Measurements from ENCODE around the gene BFSP1.

Gene BFSP1

DNA sequence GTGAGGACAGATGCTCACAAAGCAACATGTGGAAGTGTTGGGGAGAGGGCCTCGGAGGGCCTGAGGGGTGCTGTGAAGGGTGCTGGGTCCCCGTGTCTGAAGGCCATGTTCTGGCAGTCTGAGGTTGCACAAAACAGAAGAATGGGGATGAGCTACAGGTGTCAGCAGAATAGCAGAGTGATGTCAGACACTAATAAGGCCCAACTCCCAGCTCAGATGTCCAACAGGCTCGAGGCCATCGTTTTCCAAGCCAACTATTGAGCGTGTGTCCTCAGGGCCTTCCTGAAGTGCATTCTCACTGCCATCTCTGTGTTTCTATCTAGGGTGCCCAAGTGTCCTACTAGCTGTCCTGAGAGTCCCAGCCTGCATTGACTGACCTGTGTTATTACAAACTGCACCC, 7.9 kb downstream of the BFSP1 start:
- H3K4me3 ChIP-seq (ENCODE audit: low read depth, low read length) = no peak overlapping the region
- TF ChIP-seq, protein P1, sequence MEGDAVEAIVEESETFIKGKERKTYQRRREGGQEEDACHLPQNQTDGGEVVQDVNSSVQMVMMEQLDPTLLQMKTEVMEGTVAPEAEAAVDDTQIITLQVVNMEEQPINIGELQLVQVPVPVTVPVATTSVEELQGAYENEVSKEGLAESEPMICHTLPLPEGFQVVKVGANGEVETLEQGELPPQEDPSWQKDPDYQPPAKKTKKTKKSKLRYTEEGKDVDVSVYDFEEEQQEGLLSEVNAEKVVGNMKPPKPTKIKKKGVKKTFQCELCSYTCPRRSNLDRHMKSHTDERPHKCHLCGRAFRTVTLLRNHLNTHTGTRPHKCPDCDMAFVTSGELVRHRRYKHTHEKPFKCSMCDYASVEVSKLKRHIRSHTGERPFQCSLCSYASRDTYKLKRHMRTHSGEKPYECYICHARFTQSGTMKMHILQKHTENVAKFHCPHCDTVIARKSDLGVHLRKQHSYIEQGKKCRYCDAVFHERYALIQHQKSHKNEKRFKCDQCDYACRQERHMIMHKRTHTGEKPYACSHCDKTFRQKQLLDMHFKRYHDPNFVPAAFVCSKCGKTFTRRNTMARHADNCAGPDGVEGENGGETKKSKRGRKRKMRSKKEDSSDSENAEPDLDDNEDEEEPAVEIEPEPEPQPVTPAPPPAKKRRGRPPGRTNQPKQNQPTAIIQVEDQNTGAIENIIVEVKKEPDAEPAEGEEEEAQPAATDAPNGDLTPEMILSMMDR (IDR thresholded peaks at IDR 0.05; ENCODE audit: low read depth, low read length) = no peak

DNA sequence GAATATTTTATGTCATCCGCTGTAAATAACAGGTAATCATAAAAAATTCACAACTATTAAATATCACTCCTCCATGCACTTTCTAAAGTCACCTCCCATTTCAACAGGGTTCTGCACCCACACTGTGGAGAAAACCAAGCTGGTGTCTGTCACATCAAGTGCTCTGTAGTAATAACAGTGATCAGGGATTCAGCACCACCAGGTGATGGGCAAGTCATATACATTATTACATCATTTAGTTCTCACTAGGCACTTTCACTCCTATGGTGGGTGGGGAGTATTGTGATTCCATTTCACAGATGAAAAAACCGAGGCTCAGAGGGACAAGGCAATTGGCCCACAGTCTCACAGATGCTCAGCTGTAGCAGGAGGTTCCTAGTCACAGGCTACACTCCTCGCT, 8.7 kb downstream of the BFSP1 start:
- no peak overlapping the region for H3K4me3 ChIP-seq (ENCODE audit: low read depth, low read length)
- TF ChIP-seq, protein P1 (IDR thresholded peaks at IDR 0.05; ENCODE audit: low read depth, low read length) = no peak

DNA sequence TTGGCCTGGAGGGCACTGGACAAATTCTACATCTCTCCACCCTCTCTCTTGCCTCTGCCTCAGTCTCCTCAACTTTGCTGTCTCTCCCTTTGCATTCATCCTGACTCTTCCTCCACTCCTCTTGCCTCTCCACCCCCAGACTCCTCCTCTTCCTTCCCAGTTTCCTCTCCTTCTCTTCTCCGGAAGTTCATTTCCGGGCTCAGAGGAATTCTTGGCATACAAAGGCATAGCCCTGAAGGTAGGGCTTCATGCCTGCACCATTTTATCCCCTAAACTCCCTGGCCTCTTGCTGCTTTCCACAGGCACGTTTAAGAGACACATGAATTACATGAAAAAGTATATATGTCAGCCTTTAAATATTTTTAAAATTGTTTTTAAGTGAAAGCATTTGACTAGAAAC, 10.6 kb downstream of the BFSP1 start:
- no peak overlapping the region for H3K4me3 ChIP-seq (ENCODE audit: low read depth, low read length)

DNA sequence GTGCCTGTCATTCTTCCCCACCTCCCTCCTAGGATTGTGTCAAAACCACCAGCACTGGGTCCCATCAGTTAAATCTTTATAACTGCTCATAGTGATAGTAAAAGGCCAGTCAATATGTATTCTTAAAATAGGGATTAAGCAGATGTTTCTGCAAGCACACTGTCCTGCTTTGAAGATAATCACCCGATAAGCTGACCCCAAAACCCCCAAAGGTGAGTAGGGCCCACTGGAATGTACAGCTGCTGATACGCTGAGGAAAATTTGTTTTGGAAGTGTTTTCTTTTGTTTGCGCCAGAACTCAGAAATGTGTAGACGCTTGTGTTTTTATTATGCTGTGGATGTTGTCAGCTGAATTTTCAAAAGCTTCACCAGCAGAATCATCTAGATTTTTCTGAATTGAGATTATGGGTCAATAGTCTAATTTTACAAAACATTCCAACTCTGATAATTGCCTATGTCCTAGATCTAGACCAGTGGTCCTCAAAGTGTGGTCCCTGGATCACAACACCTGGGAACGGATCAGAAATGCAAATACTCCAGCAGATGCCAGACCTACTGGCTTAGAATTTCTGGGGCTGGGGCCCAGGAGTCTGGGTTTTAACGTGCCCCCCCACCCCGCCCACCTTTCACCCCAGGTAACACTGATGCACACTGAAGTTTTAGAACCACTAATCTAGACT, 11.4 kb downstream of the BFSP1 start:
- no peak overlapping the region for H3K4me3 ChIP-seq (ENCODE audit: low read depth, low read length)
- TF ChIP-seq, protein P1 (IDR thresholded peaks at IDR 0.05; ENCODE audit: low read depth, low read length) = no peak

More for the DNA sequence above, 10.6 kb downstream of the BFSP1 start:
- TF ChIP-seq, protein P1 (IDR thresholded peaks at IDR 0.05; ENCODE audit: low read depth, low read length) = no peak

DNA sequence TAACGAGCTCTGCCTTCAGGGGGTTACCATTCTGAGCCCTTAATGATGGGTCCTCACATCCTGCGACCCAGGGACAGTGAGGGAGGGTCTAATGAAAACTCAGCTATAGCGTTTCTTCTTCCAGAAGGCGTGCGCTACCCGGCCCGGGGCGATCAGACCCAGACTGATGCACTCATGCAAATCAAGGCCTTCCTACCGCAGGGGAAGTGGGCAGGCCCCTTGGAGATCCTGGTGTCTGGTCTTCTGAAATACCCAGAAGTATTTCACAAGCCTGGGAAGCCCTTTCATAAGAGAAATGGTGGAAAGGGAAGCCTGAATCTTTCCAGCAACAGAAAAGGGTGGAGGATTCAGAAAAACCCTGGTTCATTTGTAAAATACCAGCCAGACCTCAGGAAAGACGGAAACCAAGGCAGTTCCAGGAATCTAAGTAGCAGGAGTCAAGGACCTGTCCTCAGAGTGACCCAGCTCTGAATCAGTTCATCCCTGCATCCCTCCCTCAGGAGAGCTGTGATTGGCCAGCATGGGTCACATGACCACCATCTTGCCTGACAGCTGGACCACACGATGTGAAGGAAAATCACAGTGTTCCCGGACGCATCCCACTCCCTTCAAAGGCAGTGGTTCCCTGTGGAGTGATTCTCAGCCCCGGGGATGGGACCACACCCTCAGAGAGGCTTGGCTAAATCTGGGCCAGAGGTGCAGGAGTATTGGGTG, 12.7 kb downstream of the BFSP1 start:
- TF ChIP-seq, protein P1 (IDR thresholded peaks at IDR 0.05; ENCODE audit: low read depth, low read length) = no peak
- no peak overlapping the region for H3K4me3 ChIP-seq (ENCODE audit: low read depth, low read length)

DNA sequence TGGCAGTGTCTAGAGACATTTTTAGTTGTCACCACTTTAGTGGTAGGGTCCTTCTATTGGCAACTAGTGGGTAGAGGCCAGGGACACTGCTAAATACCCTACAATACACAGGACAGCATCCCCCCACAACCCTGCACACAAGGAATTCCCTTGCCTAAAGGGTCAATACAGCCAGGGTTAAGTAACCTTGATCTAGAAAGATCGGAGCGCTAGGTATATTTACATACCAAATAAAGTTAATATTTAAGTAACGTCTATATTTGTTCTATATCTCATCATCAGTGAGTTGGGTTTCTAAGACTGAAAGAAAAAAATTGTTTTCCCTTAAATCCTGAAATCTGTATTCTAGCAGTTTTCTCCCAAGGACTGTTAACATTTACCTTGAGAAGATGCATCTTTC, 16.1 kb downstream of the BFSP1 start:
- H3K4me3 ChIP-seq (ENCODE audit: low read depth, low read length) = no peak overlapping the region
- TF ChIP-seq, protein P1 (IDR thresholded peaks at IDR 0.05; ENCODE audit: low read depth, low read length) = no peak

DNA sequence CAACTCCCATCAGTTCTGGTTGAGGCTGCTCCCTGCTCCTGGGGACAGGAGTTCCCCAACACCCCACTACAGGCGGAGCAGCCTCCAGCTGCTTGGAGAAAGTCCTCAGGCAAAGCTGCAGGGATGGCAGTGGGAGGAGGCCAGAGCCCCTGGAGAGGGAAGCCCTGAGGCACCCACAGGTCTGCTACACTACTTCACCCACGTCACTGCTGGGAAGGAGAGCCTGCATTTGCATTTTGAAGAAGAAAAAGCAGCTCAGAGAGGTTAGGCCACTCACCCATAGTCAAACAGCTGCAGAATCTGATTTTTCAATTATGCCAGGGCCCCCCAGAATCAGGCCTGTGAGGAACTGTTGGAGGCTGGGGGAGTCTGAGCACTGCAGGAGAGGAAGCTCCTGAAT, 17.2 kb downstream of the BFSP1 start:
- TF ChIP-seq, protein P1 (IDR thresholded peaks at IDR 0.05; ENCODE audit: low read depth, low read length) = no peak
- H3K4me3 ChIP-seq (ENCODE audit: low read depth, low read length) = no peak overlapping the region

Measured in WI38 (cell line).